GM18511 (cell line): ENCODE results near the gene GP1BB.

Experiments used
- ATAC-seq: cut with Tn5 transposase; IDR thresholded peaks from one replicate; pipeline ENCODE4 v1.9.1; 2021; ENCODE audit warnings: mild to moderate bottlenecking, moderate library complexity; ENCODE audit not compliant: unreplicated experiment

Gene GP1BB

DNA sequence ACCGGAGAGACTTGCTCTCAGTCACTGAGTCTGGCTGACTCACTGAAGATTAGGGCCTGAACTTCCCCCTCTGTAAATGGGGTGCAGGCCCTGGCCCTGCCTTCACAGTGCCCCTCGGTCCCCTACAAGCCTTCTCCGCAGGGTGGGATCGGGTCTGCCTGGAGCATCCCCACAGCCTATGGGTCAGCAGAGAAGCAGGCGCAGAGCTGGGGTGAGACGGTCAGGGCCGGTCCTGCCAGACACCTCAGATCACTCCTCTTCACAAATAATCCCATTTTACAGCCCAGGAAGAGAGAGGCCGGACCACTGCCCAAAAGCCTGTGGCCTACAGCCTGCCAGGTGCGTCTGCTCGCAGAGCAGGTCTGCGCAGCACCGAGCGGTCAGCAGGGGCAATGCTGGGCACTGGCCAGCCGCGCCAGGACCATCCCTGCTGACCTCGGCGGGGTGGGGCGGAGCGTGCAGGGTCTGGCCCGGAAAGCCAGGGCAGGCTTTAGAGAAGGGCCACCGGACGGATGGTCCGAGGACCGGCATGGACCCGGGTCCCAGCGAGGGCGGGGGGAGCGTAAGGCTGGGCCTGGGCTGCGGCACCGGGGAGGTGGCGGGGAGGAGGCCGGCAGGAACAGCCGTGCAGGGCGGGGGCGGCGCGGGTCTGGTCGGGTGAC, 9.6 kb upstream of the GP1BB start:
- ATAC-seq = no peak

- no peak for ATAC-seq
These were observed 8.8 kb upstream of the GP1BB start, which contains the start of gene SEPTIN5 for GRCh38 chr22:19714312-19715187. Gene SEPTIN5 (plus strand): TSS chr22:19714503. CDS start chr22:19714589, 86 bp downstream.

- no peak for ATAC-seq
These were observed 8.0 kb upstream of the GP1BB start for GRCh38 chr22:19715188-19715930.

GRCh38 chr22:19716041-19716828, 7.1 kb upstream of the GP1BB start:
- no peak for ATAC-seq

DNA sequence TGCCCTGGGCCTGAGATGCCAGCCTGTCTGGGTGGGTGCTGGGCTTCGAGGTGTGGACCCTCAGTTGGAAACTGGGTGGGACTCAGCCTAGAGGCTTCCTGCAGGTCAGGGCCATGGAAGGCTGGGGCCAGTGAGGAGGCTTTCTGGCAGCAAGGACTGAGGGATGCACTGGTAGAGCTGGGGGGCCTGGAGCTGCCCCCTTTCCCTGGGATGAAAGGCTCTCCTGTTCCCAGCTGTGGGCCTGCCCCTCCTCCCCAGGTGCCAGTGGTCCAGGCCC, 6.6 kb upstream of the GP1BB start:
- no peak for ATAC-seq

DNA sequence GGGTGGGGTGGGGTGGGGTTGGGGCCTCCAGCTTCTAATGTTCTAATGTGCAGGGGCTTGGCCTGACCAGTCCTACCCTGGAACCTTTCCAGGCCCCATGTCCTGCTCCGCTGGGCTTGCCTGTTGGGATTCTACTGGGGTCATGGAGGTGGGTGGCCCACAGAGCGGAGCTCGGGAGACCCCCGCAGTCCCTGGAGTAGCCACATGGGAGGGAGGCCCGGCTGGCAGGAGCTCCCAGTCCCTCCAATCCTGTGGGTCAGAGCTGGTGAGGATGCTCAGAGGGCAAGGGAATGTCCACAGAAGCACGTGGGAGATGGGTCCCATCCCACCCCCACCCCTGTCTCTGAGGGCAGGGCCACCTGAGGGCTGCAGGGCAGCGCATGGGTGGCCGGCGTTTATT, 6.2 kb upstream of the GP1BB start:
- ATAC-seq = no peak

- no peak for ATAC-seq
These were observed 5.5 kb upstream of the GP1BB start for GRCh38 chr22:19717691-19718455.

- ATAC-seq = no peak
These were observed 4.8 kb upstream of the GP1BB start for GRCh38 chr22:19718456-19719049.

GRCh38 chr22:19719050-19719482, 4.3 kb upstream of the GP1BB start:
- ATAC-seq = no peak

DNA sequence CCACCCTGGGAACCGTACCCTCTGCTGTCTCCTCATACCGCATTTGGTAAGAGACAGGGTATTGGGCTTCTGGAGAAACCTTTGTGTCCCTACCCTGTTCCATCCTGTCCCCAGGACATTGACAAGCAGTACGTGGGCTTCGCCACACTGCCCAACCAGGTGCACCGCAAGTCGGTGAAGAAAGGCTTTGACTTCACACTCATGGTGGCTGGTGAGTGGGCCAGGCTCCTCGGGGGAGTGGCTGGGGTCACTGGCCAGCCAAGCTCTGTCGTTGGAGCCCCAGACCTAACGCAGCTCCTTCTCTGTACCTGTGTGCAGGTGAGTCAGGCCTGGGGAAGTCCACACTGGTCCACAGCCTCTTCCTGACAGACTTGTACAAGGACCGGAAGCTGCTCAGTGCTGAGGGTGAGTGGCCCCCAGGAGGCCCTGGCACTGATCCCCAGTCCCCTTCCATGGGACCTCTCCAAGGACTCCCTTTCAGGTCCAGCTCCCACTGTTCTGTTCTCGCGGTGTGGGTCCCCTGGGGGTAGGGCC, 3.8 kb upstream of the GP1BB start:
- no peak for ATAC-seq

DNA sequence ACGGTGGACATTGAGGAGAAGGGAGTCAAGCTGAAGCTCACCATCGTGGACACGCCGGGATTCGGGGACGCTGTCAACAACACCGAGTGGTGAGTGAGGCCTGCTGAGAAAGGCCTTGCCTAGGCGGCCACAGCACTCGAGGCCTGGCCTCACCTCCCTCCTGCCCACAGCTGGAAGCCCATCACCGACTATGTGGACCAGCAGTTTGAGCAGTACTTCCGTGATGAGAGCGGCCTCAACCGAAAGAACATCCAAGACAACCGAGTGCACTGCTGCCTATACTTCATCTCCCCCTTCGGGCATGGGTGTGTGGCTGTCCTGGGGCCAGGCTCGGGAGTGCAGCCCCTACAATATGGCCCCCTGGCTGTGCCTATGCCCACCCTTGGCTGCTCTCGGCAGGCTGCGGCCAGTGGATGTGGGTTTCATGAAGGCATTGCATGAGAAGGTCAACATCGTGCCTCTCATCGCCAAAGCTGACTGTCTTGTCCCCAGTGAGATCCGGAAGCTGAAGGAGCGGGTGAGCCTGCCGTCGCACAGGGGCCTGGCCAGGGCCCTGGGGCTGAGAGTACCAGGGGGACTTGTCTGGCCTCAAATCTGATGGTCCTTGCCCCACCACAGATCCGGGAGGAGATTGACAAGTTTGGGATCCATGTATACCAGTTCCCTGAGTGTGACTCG, 3.0 kb upstream of the GP1BB start:
- ATAC-seq = no peak

GRCh38 chr22:19720999-19721329, 2.4 kb upstream of the GP1BB start:
- no peak for ATAC-seq

- no peak for ATAC-seq
These were observed 1.8 kb upstream of the GP1BB start for GRCh38 chr22:19721330-19722177.

DNA sequence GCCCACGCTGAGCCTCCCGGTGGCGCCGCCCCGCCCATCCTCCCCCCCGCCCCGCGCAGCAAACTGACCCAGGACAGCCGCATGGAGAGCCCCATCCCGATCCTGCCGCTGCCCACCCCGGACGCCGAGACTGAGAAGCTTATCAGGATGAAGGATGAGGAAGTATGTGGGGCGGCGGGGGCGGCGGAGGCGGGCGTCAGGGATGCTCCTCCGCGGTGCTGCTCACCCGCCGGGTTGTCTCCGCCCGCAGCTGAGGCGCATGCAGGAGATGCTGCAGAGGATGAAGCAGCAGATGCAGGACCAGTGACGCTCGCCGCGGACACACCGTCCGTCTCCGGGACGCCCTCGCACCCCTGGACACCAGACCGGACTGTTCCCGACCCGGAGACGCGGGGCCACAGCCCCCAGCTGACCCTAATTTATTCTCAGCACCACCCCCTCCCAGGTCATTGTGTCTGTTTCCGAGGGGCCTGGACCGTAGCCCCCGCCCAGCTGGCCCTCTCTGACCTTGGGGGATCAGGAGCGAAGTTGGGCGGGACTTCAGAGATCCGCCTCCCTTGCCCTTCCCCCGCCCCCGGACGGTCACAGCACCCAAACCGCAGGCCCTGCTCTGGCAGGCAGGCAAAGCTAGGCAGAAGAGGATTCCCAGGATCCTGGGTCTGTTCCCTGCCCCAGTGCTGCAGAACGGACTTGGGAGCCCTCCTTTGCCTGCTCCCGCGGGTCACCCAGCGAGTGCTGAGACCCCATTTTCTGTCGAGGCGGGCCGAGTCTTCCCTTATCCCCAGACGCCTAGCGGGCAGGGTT, 959 bp upstream of the GP1BB start:
- ATAC-seq = no peak

DNA sequence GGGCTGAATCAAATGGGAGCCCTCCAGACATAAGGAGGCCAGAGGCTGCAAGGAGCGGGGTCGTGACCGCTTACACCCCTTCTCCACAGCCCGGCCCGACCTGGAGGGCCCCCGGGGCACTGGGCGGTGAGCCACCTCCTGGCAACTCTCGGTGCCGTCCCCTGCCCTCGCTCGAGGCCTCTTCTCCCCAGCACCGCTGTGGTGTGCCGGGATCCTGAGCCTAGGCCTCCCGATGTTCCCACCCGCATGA, 432 bp upstream of the GP1BB start:
- no peak for ATAC-seq

GRCh38 chr22:19723983-19724827, 866 bp downstream of the GP1BB start:
- ATAC-seq = no peak
